HG03460 (cell line): Measurements from ENCODE around the gene NIN.

Experiments
- ATAC-seq: cut with Tn5 transposase; IDR thresholded peaks from one replicate; pipeline ENCODE4 v1.9.1; 2021; ENCODE audit not compliant: unreplicated experiment

Gene NIN

DNA sequence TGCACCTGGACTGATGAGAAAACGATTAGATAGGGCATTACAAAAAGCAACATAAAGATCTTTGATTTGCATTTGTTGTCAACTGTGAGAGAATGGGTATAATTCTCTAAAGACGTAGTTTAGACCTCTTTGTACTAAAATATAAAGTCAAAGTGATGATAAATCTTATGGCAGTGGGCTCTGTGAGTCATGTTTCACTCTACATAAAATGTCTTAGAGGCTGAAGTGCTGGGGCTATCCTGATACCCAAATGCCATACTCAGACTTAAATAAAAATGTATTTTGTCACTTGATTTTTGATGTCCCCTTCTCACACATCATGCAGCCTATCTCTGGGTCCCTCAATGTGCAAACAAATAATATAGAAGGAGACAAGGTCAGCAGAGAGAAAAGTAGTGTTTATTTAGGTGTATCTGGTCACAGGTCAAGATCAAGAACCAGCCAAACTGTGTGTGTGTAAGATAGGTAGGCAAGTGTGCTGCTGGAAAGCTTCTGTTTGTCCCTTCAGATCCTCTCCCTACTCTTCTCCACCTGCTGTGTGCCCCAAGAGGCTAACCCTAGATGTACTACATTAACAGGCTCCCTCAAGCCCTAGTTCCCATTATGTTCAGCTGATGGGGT, 7.0 kb upstream of the NIN start:
- no peak for ATAC-seq

DNA sequence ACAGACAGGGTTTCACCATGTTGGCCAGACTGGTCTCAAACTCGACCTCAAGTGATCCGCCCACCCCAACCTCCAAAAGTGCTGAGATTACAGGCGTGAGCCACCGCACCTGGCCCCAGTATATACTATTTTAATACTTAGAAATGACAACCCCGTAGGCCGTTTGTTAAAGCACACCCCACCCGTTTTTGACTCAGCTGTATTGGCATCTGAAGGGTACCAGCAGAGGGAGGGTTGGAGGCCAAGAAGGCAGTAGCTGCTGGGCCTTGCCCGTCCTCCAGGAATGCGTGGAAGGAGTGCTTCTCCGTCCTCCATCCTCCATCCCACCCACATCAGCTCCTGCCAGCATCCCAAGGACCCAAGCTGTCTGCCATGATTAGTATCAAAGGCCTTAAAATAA, 6.3 kb upstream of the NIN start:
- ATAC-seq: no peak

- ATAC-seq: no peak
These were observed 5.6 kb upstream of the NIN start for GRCh38 chr14:50836515-50836914.

GRCh38 chr14:50835280-50835679, 4.3 kb upstream of the NIN start:
- no peak for ATAC-seq

DNA sequence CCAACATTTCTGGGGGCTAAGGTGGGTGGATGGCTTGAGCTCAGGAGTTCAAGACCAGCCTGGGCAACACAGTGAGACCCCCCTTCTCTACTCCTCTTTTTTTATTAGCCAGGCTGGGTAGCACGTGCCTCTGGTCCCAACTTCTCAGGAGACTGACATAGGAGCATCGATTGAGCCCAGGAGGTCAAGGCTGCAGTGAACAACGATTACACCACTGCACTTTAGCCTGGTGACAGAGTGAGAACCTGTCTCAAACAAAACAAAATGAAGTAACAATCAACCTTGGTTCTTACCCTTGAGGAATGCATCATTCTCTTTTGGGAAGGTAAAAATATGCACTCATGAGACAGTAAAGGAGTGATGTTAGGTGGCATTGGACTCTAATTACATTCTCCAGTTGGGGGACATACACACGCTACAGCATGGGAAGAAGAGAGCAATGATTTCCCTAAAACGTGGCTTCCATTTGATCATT, 3.9 kb upstream of the NIN start:
- ATAC-seq: no peak

- no peak for ATAC-seq
These were observed 2.1 kb upstream of the NIN start for GRCh38 chr14:50832935-50833630.

DNA sequence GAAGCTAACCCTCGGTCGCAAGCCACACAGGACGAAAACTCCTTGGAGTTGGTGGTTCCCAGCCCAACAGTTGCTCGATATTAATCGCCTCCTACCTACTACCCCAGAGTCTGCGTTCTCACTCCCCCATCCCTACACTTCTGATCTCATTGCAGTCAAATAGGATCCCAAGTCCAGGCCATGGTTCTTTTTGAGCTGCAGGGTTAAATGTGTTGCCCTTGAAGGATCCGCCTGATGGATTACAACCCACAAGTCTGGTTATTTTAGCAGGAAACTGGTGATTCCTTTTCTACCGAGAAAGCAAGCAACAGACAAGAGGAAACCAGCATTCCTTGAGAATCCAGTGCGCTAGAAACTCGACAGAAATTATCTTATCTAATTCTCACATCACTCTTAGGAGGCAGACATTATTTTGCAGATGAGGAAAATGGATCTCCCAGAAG, 785 bp upstream of the NIN start:
- no peak for ATAC-seq

DNA sequence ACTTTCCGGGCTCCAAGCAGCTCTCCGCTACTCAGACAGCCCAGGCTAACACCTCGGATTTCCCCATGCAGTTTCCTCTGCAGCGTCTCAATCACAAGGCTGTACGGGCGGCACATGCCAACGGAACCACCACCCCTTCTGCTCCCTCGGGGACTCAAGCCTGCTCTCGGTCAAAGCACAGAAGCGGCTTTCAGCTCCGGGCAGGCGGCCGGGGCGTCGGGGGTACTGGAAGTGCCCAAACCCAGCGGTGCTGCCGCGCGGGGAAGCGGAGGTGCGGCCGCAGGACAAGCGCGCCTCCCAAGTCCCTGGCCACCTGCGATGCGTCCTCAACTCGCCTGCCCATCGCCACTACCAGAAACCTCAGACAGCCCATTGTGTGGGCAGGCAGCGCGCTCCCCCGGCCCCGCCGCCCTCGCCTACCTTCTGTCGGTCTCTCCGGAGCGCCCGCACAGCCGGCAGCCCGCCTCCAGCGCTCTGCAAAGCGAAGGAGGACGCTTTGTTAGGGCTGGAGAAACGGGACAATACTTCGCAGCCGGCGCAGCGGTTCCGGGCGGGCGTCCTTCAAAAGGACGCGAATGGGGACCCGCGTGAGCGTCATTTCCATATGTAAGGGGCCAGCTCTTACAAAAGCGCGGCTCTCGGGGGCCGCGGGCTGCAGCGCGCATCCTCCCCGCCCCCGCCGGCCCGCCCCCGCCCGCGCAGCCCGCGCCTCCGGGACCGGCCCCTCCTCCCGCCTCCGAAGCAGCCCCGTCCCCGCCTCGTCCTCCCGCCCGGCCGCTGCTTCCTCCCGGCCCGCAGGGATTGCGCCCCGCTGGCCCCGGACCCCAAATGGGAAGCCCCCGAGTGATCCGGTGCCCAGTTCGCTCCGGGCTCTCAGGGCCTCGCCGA, 674 bp downstream of the NIN start:
- ATAC-seq: peak; percentile 39

- ATAC-seq: no peak
These were observed 1.4 kb downstream of the NIN start for GRCh38 chr14:50829489-50830043.

DNA sequence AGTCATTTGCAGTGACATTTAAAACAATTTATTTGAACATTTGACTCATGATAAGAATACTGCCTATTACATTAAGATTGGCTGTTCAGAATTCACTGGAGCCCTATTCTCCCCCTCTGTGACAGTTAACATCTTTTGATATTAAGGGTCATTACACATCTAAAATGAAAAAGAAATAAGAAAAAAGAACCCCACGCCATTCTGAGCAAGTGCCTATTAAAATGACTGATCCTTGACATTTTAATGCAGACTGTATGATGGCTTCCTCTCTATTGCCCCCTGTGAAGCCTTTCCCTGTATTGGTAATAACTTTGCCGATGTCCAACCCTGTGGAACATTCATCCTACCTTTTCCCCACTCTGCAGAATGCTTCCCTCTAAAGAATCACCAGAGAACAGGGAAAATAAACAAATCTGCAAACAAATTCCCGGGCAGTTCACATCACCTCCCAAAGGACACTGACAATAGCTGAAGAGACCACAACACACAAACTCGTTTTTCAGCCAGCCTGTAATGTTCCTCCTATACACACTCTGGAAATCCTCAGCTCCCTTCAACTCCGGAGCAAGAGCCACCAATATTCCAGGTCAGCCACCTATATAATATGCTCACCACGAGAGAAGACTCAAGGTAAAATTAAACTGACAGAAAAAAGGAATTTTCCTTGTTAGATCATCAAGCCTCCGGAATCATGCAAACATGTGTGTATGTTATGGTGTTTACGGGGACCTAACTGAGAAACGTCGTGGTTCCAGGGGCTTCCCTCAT, 2.1 kb downstream of the NIN start:
- ATAC-seq: no peak

- ATAC-seq: no peak
These were observed 4.3 kb downstream of the NIN start for GRCh38 chr14:50826681-50827080.

DNA sequence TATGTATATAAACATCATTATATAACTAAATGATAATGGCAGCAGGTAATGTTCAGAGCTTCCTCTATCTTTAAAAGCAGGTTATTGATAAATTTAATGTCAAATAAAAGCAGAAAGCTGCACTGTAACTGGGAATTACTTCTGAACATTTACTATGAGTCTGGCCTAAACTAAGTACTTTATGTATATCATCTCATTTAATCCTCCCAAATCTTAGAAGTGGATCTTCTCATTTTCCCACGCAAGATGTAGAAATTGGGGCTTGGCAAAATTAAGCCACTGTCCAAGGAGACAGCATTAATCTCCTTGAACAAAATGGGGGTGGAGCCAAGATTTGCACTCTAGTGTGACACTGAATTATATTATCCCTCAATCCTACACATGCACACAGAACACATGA, 5.7 kb downstream of the NIN start:
- ATAC-seq: no peak

DNA sequence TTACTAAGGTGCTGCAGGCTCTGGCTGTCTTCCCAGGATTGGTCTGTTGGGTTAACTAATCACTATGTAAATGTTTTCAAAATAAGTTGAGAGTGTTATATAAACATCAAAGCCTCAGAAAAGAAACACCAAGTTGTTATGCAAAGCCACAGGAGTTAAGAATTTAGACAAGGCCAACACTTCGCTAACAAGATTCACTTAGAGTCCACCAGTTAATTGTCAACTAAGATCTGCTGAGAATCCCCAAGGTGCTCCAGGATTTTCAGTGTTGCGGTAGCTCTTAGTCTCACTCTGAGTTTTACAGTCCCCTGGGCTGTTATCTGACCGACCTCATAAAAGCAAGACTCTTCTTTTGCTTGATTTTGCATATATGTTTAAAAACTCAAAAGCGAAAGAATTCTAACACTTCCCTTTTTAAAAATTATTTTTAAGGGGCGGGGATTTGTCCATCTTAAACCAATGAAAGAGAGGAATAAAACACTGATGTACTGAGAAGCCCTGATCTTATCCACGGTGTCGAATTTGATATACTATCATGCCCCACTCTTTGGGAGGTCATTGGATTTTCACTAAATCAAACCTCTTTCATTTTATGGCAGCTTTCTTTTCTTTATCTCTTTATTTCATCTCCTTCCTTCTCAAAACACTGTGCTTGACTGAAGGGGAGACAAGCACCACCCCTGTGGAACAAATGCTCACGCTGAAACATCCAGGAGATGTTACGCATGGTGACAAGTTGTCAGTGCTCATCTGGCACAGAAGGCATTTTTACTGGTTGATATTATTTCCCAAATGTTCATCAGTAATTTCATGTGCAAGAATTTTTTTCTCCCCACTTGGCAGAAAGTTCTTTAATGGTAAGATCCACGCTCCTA, 7.0 kb downstream of the NIN start:
- peak; percentile 72 for ATAC-seq

GRCh38 chr14:50823051-50823761, 7.8 kb downstream of the NIN start:
- peak; percentile 6 for ATAC-seq

- ATAC-seq: peak; percentile 30
These were observed 8.4 kb downstream of the NIN start for GRCh38 chr14:50822501-50823042.

GRCh38 chr14:50821510-50822464, 9.2 kb downstream of the NIN start:
- peak; percentile 22 for ATAC-seq

DNA sequence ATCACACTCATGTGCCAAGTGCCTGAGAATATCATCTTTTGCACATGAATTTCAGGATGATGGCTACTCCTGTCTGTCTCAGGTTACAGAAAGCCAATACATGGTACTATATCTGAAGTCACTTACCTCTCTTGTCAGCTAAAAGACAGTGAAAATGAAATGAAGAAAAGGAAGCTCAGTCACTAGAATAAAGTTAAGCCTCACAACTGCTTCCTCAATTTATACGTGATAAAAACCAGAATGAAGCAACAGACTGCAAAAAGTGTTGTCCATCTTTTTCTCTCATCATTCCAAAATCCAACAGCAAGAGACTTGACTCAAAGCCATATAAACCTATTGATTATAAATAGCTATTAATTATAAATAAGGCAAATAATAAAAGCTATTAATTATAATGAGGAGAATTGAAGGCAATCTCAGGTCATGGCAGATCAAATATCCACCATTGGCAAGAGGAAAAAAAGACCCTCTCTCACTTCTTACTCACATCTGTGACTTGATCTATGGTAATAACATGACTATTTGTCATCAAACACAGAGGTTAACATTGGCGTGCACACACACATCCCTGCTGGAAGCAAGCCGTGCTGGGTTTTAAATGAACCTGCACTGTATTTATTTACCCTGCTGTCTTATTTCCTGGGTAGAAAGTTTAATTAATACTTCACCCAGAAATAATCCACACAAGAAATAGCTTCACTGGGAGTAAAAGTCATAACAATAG, 10.0 kb downstream of the NIN start:
- no peak for ATAC-seq
